Choroid plexus epithelial cell (primary cell): ENCODE data around the gene PITX1.
"Not testable (repeated sequence)": the region's sequence is repeated elsewhere in the genome, so short reads cannot be mapped to it uniquely, and the experiment has no call there.

Source experiments
- DNase-seq: peaks from one replicate; pipeline ENCODE4 v3.0.0-alpha.2; 2010; ENCODE audit warnings: low read depth
- H3K4me3 ChIP-seq: 2 replicates; pipeline ENCODE4 v1.5.1; 2011; ENCODE audit warnings: low read depth, mild to moderate bottlenecking, control low read depth, low read length, moderate library complexity
- CTCF ChIP-seq: conservative IDR thresholded peaks from 2 replicates; pipeline ENCODE4 v1.5.1; 2011; ENCODE audit warnings: low read depth, mild to moderate bottlenecking, control low read depth, inconsistent platforms, low read length, moderate library complexity

Gene PITX1

GRCh38 chr5:135008556-135008955 lies 25.5 kb downstream of the PITX1 start:
- no peak for DNase-seq
- TF ChIP-seq CTCF: no peak
- H3K4me3 ChIP-seq: no peak overlapping the region

GRCh38 chr5:135007749-135008363 lies 26.2 kb downstream of the PITX1 start:
- no peak for DNase-seq
- no peak overlapping the region for H3K4me3 ChIP-seq
- no peak for TF ChIP-seq CTCF

GRCh38 chr5:135007305-135007704 lies 26.7 kb downstream of the PITX1 start:
- DNase-seq: no peak
- no peak for TF ChIP-seq CTCF
- H3K4me3 ChIP-seq: no peak overlapping the region

- no peak for DNase-seq
- TF ChIP-seq CTCF: no peak
These were observed 29.0 kb downstream of the PITX1 start for GRCh38 chr5:135005076-135005475.

GRCh38 chr5:135004376-135004775 lies 29.7 kb downstream of the PITX1 start:
- H3K4me3 ChIP-seq: no peak overlapping the region
- DNase-seq: no peak
- TF ChIP-seq CTCF: no peak

More at GRCh38 chr5:135005076-135005475, 29.0 kb downstream of the PITX1 start:
- H3K4me3 ChIP-seq: no peak overlapping the region

- DNase-seq: not testable (repeated sequence)
These were observed 36.0 kb downstream of the PITX1 start for GRCh38 chr5:134998068-134998467.

GRCh38 chr5:134997015-134997414 lies 37.0 kb downstream of the PITX1 start:
- no peak for TF ChIP-seq CTCF
- H3K4me3 ChIP-seq: no peak overlapping the region
- DNase-seq: no peak

More at GRCh38 chr5:134998068-134998467, 36.0 kb downstream of the PITX1 start:
- not testable (repeated sequence) for H3K4me3 ChIP-seq
